Keratinocyte (primary cell): ENCODE results near the gene MRPL9. TPM values are rescaled to one million over a fixed set of nuclear protein-coding genes. Genes with fewer than 3 reads are reported as not detected.

Source experiments
- DNase-seq: peaks from one replicate; pipeline ENCODE4 v3.0.0-alpha.2; 2011; ENCODE audit warnings: low read depth, missing footprints, low spot score
- FAIRE-seq: peaks from 2 replicates; lab custom pipeline; 2011; peaks lifted over from hg19 to GRCh38; lab: Jason Lieb, UNC
- H2AFZ ChIP-seq: 2 replicates; pipeline ENCODE4 v1.6.0; 2012; ENCODE audit warnings: low read length, control low read depth, inconsistent platforms; ENCODE audit not compliant: control insufficient read depth
- H3K27ac ChIP-seq: 2 replicates; pipeline ENCODE4 v1.5.1; 2011; ENCODE audit warnings: low read length; ENCODE audit not compliant: control insufficient read depth, insufficient read depth
- H3K27me3 ChIP-seq: 3 replicates; pipeline ENCODE4 v1.6.0; 2011; ENCODE audit warnings: low read length; ENCODE audit not compliant: control insufficient read depth, insufficient read depth; ENCODE audit errors: extremely low read depth
- H3K36me3 ChIP-seq, 2 experiments: 2 replicates in 1 of 2; 3 replicates in 1 of 2; pipeline ENCODE4 v1.5.1; 2011; ENCODE audit warnings: low read length in 2 of 2, mild to moderate bottlenecking in 1 of 2; ENCODE audit not compliant: control insufficient read depth in 2 of 2, insufficient read depth in 2 of 2; ENCODE audit errors: extremely low read depth in 1 of 2
- H3K4me1 ChIP-seq: 3 replicates; pipeline ENCODE4 v1.5.1; 2011; ENCODE audit warnings: low read length; ENCODE audit not compliant: control insufficient read depth, insufficient read depth; ENCODE audit errors: extremely low read depth
- H3K4me2 ChIP-seq: 3 replicates; pipeline ENCODE4 v1.6.0; 2011; ENCODE audit warnings: low read depth, low read length; ENCODE audit not compliant: control insufficient read depth, insufficient read depth; ENCODE audit errors: extremely low read depth
- H3K4me3 ChIP-seq, 3 experiments: fragments of 200-600 bp in 1 of 3; sonication (generic) in 1 of 3; 2 replicates in 2 of 3; 3 replicates in 1 of 3; pipeline ENCODE4 v1.5.1; 2011 to 2016; ENCODE audit warnings: low read length in 3 of 3, mild to moderate bottlenecking in 3 of 3, control low read depth in 2 of 3, inconsistent platforms in 1 of 3, low read depth in 1 of 3, mixed read lengths in 1 of 3, mixed run types in 1 of 3, moderate library complexity in 1 of 3; ENCODE audit not compliant: control insufficient read depth in 2 of 3, insufficient read depth in 2 of 3; ENCODE audit errors: extremely low read depth in 1 of 3
- H3K79me2 ChIP-seq: 2 replicates; pipeline ENCODE4 v1.6.0; 2012; ENCODE audit warnings: low read length; ENCODE audit not compliant: control insufficient read depth, insufficient read depth
- H3K9ac ChIP-seq: 3 replicates; pipeline ENCODE4 v1.6.0; 2011; ENCODE audit warnings: low read length; ENCODE audit not compliant: control insufficient read depth, insufficient read depth; ENCODE audit errors: extremely low read depth
- H3K9me1 ChIP-seq: 3 replicates; pipeline ENCODE4 v1.6.0; 2011; ENCODE audit warnings: low read length; ENCODE audit not compliant: control insufficient read depth, insufficient read depth; ENCODE audit errors: extremely low read depth
- H3K9me3 ChIP-seq: 2 replicates; pipeline ENCODE4 v1.5.1; 2012; ENCODE audit warnings: low read depth, low read length; ENCODE audit not compliant: control insufficient read depth
- H4K20me1 ChIP-seq: 3 replicates; pipeline ENCODE4 v1.6.0; 2011; ENCODE audit warnings: low read length; ENCODE audit not compliant: control insufficient read depth, insufficient read depth; ENCODE audit errors: extremely low read depth
- CTCF ChIP-seq, 3 experiments: IDR thresholded peaks in 1 of 3; conservative IDR thresholded peaks in 1 of 3; optimal IDR thresholded peaks in 1 of 3; 2 replicates in 2 of 3; 3 replicates in 1 of 3; pipeline versions ENCODE3 to v1.5.1; 2011; ENCODE audit warnings: low read length in 3 of 3, mild to moderate bottlenecking in 3 of 3, moderate library complexity in 2 of 3, control low read depth in 1 of 3, inconsistent platforms in 1 of 3; ENCODE audit not compliant: insufficient read depth in 2 of 3; ENCODE audit errors: extremely low read depth in 1 of 3
- EZH2 ChIP-seq: IDR thresholded peaks from one replicate; pipeline ENCODE4 v1.6.1; 2012; ENCODE audit warnings: inconsistent platforms, mild to moderate bottlenecking, low read length, moderate library complexity
- dilution Hi-C: fragments of 300-500 bp; cut with MboI; formaldehyde crosslinking; loops from one replicate; pipeline ENCODE4 v1.7.0; 2020; ENCODE audit warnings: low sequenced_read_pairs; ENCODE audit not compliant: extremely low pct_ligation_motif_present
- polyA plus RNA-seq, 5 experiments: library from polyadenylated mRNA; depleted of rRNA in 3 of 5; stranded (reverse) in 3 of 5; stranded (forward) in 1 of 5; unstranded in 1 of 5; fragments of >200 nt; gene quantifications; 1 replicate in 1 of 5; 2 replicates in 3 of 5; 3 replicates in 1 of 5; pipeline versions ENCODE4 v1.2.1 to v1.2.3, GENCODE V29; 2011 to 2012; ENCODE audit warnings: missing spikeins in 2 of 5, low read depth in 1 of 5, low replicate concordance in 1 of 5

MRPL9 gene
- polyA plus RNA-seq, 1 donor (not counting 4 experiments of a cell fraction or from before 2014, with no cell fraction given) = 125 TPM

- Histone ChIP-seq H3K4me1 (peaks cover 13% of the 10 kb centered on the region), H3K4me3 (no peak overlapping the region), H3K4me2 (no peak overlapping the region), H3K9me3 (no peaks in the 10 kb centered on the region), H3K79me2 (no peaks in the 10 kb centered on the region), H2AFZ (no peak overlapping the region), H3K36me3 (peaks cover 2 to 7% of the 10 kb centered on the region in 2 experiments), H3K27me3 (no peaks in the 10 kb centered on the region), H3K27ac (no peak overlapping the region), H3K9ac (no peak overlapping the region), H3K9me1 (no peaks in the 10 kb centered on the region), H4K20me1 (no peaks in the 10 kb centered on the region)
- dilution Hi-C loops = no loop called here
- TF ChIP-seq CTCF (optimal IDR thresholded peaks at IDR 0.05 in 1 of 3, IDR thresholded peaks at IDR 0.05 in 1 of 3, conservative IDR thresholded peaks at IDR 0.05 in 1 of 3; ENCODE audit: extremely low read depth in 1 of 3, insufficient read depth in 2 of 3, low read length in 3 of 3) = no peak
- no peak for TF ChIP-seq EZH2
- FAIRE-seq (no peak), DNase-seq (no peak)
These were observed 16.6 kb upstream of the MRPL9 start for GRCh38 chr1:151779852-151780251.

- Histone ChIP-seq H3K4me3 (no peak overlapping the region), H3K4me1 (peaks cover 16% of the 10 kb centered on the region), H3K4me2 (no peak overlapping the region), H3K9ac (no peak overlapping the region), H2AFZ (no peak overlapping the region), H3K79me2 (no peaks in the 10 kb centered on the region), H4K20me1 (no peaks in the 10 kb centered on the region), H3K36me3 (peaks cover 2 to 7% of the 10 kb centered on the region in 2 experiments), H3K27me3 (no peaks in the 10 kb centered on the region), H3K9me3 (no peaks in the 10 kb centered on the region), H3K9me1 (no peaks in the 10 kb centered on the region), H3K27ac (no peak overlapping the region)
- dilution Hi-C loops = no loop called here
- DNase-seq (no peak), FAIRE-seq (no peak)
- no peak for TF ChIP-seq EZH2
- no peak for TF ChIP-seq CTCF (optimal IDR thresholded peaks at IDR 0.05 in 1 of 3, IDR thresholded peaks at IDR 0.05 in 1 of 3, conservative IDR thresholded peaks at IDR 0.05 in 1 of 3; ENCODE audit: extremely low read depth in 1 of 3, insufficient read depth in 2 of 3, low read length in 3 of 3)
These were observed 14.0 kb upstream of the MRPL9 start for GRCh38 chr1:151777317-151777716.
